ENCODE measurements around the gene COL17A1. TPM values are rescaled to one million over a fixed set of nuclear protein-coding genes. Genes with fewer than 3 reads are reported as not detected.

COL17A1 gene
- total RNA-seq, 1 experiment from 2014 or later = not detected

GRCh38 chr10:104121485-104122224 is 36.0 kb upstream of the COL17A1 start, which contains the start of gene SFR1:
SFR1 (plus strand) TSS chr10:104122171; CDS start chr10:104122184, 13 bp downstream.
- no peak for TF ChIP-seq EZH2 (IDR thresholded peaks at IDR 0.05; ENCODE audit: borderline replicate concordance, low read depth, low read length, poor library complexity, severe bottlenecking)
- TF ChIP-seq, protein P1, sequence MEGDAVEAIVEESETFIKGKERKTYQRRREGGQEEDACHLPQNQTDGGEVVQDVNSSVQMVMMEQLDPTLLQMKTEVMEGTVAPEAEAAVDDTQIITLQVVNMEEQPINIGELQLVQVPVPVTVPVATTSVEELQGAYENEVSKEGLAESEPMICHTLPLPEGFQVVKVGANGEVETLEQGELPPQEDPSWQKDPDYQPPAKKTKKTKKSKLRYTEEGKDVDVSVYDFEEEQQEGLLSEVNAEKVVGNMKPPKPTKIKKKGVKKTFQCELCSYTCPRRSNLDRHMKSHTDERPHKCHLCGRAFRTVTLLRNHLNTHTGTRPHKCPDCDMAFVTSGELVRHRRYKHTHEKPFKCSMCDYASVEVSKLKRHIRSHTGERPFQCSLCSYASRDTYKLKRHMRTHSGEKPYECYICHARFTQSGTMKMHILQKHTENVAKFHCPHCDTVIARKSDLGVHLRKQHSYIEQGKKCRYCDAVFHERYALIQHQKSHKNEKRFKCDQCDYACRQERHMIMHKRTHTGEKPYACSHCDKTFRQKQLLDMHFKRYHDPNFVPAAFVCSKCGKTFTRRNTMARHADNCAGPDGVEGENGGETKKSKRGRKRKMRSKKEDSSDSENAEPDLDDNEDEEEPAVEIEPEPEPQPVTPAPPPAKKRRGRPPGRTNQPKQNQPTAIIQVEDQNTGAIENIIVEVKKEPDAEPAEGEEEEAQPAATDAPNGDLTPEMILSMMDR (conservative IDR thresholded peaks at IDR 0.05; ENCODE audit: low read depth, low read length) = peak; percentile 84
- CTCF ChIA-PET = interaction anchor here (0.5 to 2.4 kb wide), 2 partner anchors 234 to 1060 kb away, joined by 8 to 18 read pairs; no protein-coding TSS in a partner anchor
- Histone ChIP-seq H3K27me3 (replicated peaks; ENCODE audit: insufficient read depth, low read depth, low read length, poor library complexity) (no peaks in the 10 kb centered on the region), H3K36me3 (ENCODE audit: insufficient read depth, low read length, poor library complexity, severe bottlenecking) (no peaks in the 10 kb centered on the region), H3K27ac (ENCODE audit: low read depth, low read length, poor library complexity, severe bottlenecking) (peak within 1 kb of the TSS; percentile 91), H3K4me1 (ENCODE audit: insufficient read depth, low read length, poor library complexity, severe bottlenecking) (peaks cover 23% of the 10 kb centered on the region), H3K4me3 (ENCODE audit: low read depth, low read length, poor library complexity, severe bottlenecking) (peak within 1 kb of the TSS; percentile 67), H3K9me3 (ENCODE audit: low read depth, low read length, poor library complexity, severe bottlenecking) (no peaks in the 10 kb centered on the region)
- intact Hi-C loops (cut with micrococcal nuclease; ENCODE audit: unreplicated experiment) = loop anchor here (2.0 to 5.0 kb wide), 2 partner anchors 153 to 461 kb away; no protein-coding TSS in a partner anchor
- POLR2A ChIA-PET (ENCODE audit: low non-redundant PET) = interaction anchor here (1.0 kb wide), 1 partner anchor 87 kb away, joined by 4 read pairs; no protein-coding TSS in a partner anchor
- DNase-seq (ENCODE audit: low spot score) = peak; percentile 99
- BruUV-seq (replicated peaks) = no TSS peak

- ChIA-PET POLR2A (ENCODE audit: low non-redundant PET) (interaction anchor here (0.6 to 1.0 kb wide), 5 partner anchors 40 to 723 kb away, joined by 4 to 11 read pairs (median 4); no protein-coding TSS in a partner anchor), CTCF (interaction anchor here (0.6 to 2.4 kb wide), 6 partner anchors 8 to 559 kb away, joined by 4 to 18 read pairs (median 6); no protein-coding TSS in a partner anchor)
- H3K4me1 ChIP-seq (ENCODE audit: insufficient read depth, low read length, poor library complexity, severe bottlenecking) = peaks cover 23% of the 10 kb centered on the region
- H3K9me3 ChIP-seq (ENCODE audit: low read depth, low read length, poor library complexity, severe bottlenecking) = no peaks in the 10 kb centered on the region
- DNase-seq (ENCODE audit: low spot score) = peak; percentile 93
- BruUV-seq (replicated peaks) = TSS peak; percentile 98
- intact Hi-C loops (cut with micrococcal nuclease; ENCODE audit: unreplicated experiment) = loop anchor here (2.0 to 5.0 kb wide), 2 partner anchors 152 to 461 kb away; no protein-coding TSS in a partner anchor
- TF ChIP-seq, protein P1 (conservative IDR thresholded peaks at IDR 0.05; ENCODE audit: low read depth, low read length) = no peak
- no peak for TF ChIP-seq EZH2 (IDR thresholded peaks at IDR 0.05; ENCODE audit: borderline replicate concordance, low read depth, low read length, poor library complexity, severe bottlenecking)
- peak overlapping the region; percentile 67 for H3K4me3 ChIP-seq (ENCODE audit: low read depth, low read length, poor library complexity, severe bottlenecking)
- peak overlapping the region; percentile 91 for H3K27ac ChIP-seq (ENCODE audit: low read depth, low read length, poor library complexity, severe bottlenecking)
- no peaks in the 10 kb centered on the region for H3K36me3 ChIP-seq (ENCODE audit: insufficient read depth, low read length, poor library complexity, severe bottlenecking)
- no peaks in the 10 kb centered on the region for H3K27me3 ChIP-seq (replicated peaks; ENCODE audit: insufficient read depth, low read depth, low read length, poor library complexity)
Measured at GRCh38 chr10:104120903-104121484, 35.3 kb upstream of the COL17A1 start.

DNA sequence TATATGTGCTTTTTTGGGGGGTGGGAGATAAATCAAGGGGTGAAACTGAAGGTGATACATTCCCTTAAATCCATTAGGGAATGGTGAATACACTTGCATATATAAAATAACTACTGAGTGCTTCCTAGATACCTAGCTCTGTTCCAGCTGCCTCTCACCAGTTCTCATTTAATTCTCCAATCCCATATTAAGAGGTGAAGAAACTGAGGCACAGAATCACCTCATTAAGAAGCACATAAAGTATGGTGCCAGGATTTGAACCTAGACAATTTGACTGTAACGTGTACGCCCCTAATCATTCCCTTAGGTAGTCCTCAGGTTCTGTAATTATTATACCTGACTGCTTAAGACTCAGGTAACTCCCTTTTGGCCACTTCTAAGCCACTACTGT is 34.8 kb upstream of the COL17A1 start:
- H3K9me3 ChIP-seq (ENCODE audit: low read depth, low read length, poor library complexity, severe bottlenecking) = no peaks in the 10 kb centered on the region
- ChIA-PET CTCF (interaction anchor here (0.6 to 2.4 kb wide), 6 partner anchors 8 to 559 kb away, joined by 4 to 18 read pairs (median 6); no protein-coding TSS in a partner anchor), POLR2A (ENCODE audit: low non-redundant PET) (interaction anchor here (0.6 to 0.7 kb wide), 4 partner anchors 40 to 722 kb away, joined by 4 to 11 read pairs (median 5); no protein-coding TSS in a partner anchor)
- no peaks in the 10 kb centered on the region for H3K36me3 ChIP-seq (ENCODE audit: insufficient read depth, low read length, poor library complexity, severe bottlenecking)
- H3K4me1 ChIP-seq (ENCODE audit: insufficient read depth, low read length, poor library complexity, severe bottlenecking) = peaks cover 23% of the 10 kb centered on the region
- H3K27me3 ChIP-seq (replicated peaks; ENCODE audit: insufficient read depth, low read depth, low read length, poor library complexity) = no peaks in the 10 kb centered on the region
- peak overlapping the region; percentile 67 for H3K4me3 ChIP-seq (ENCODE audit: low read depth, low read length, poor library complexity, severe bottlenecking)
- BruUV-seq (replicated peaks) = no TSS peak
- intact Hi-C loops (cut with micrococcal nuclease; ENCODE audit: unreplicated experiment) = loop anchor here (2.0 to 5.0 kb wide), 2 partner anchors 152 to 462 kb away; no protein-coding TSS in a partner anchor
- DNase-seq (ENCODE audit: low spot score) = no peak
- peak overlapping the region; percentile 91 for H3K27ac ChIP-seq (ENCODE audit: low read depth, low read length, poor library complexity, severe bottlenecking)
- TF ChIP-seq, protein P1 (conservative IDR thresholded peaks at IDR 0.05; ENCODE audit: low read depth, low read length) = no peak
- TF ChIP-seq EZH2 (IDR thresholded peaks at IDR 0.05; ENCODE audit: borderline replicate concordance, low read depth, low read length, poor library complexity, severe bottlenecking) = no peak
